GM19397 (cell line): ENCODE measurements around the gene TMED3.
A peak's percentile ranks its signal among the peaks of the same experiment; 100 is the strongest.

Source experiments
- ATAC-seq: cut with Tn5 transposase; IDR thresholded peaks from one replicate; pipeline ENCODE4 v1.9.1; 2021; ENCODE audit warnings: mild to moderate bottlenecking, moderate library complexity; ENCODE audit not compliant: unreplicated experiment

The TMED3 gene

GRCh38 chr15:79310985-79311900 is at the start of gene TMED3:
TSS of gene TMED3 (plus strand) at chr15:79311112. CDS start at chr15:79311250, 138 bp downstream.
- ATAC-seq, result peak; percentile 88

GRCh38 chr15:79261836-79262235 is 49.1 kb upstream of the TMED3 start:
- ATAC-seq, result no peak

DNA sequence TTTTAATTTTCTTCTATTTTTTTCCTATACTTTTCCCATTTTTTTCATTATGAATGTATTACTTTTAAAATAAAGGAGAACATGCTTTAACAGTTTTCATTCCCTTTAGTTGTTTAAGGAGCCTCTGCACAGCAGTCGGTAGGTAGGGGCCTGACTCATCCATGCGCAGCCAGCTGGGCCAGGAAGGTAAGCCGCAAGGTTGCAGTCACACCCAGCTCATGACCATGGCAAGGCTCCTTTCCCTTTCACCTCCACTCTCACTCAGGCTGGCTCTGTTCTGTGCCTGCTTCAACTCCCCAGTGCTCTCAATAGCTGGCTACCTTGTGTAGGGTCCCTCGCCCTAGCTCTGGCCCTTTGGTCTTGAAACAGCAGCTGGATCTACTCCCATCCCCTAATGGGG is 45.7 kb upstream of the TMED3 start:
- no peak for ATAC-seq

GRCh38 chr15:79265987-79266579 is 44.8 kb upstream of the TMED3 start:
- no peak for ATAC-seq

- ATAC-seq, result no peak
Observed at GRCh38 chr15:79282371-79283251, 28.3 kb upstream of the TMED3 start, which contains the start of gene ANKRD34C. TSS of gene ANKRD34C (plus strand) at chr15:79282722. CDS start at chr15:79293285, 10,563 bp downstream.

DNA sequence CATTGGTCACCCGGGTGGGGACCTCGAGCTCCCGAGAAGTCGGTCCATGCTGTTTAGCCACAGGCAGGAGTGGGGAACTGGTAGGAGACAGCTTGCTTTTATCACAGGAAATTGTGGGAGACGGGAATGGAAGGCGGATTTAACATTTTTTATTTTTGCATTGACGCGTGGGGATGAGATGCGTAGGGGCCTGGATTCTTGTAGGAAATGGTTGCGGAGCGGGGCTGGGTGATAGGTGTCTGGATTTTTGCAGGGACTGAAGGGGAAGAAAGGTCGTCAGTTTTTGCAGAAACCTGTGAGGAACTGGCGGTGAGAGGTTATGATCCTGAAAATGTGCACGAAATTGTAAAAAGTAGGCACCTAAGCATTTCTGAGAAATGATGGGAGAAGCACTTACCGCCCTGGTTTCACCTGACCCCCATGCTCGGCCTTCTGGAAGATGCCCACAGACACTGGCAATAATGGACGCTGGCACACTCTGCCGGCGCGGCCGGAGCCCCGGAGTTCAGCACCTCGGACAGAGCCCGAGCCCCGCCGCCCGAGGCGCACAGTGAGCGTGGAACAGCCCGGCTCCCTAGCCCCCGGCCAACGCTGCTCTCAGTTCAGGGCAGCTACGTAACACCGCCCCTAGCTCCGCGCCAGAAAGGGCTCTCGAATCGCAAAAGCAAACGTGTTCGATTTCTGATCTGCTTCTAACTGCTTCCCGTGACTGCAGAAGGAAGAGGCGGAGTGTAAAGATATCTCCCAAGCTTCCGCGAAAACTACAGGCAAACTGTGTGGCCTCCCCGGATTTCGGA is 27.5 kb upstream of the TMED3 start:
- no peak for ATAC-seq

- ATAC-seq, result no peak
Observed at GRCh38 chr15:79290642-79291275, 20.2 kb upstream of the TMED3 start.

DNA sequence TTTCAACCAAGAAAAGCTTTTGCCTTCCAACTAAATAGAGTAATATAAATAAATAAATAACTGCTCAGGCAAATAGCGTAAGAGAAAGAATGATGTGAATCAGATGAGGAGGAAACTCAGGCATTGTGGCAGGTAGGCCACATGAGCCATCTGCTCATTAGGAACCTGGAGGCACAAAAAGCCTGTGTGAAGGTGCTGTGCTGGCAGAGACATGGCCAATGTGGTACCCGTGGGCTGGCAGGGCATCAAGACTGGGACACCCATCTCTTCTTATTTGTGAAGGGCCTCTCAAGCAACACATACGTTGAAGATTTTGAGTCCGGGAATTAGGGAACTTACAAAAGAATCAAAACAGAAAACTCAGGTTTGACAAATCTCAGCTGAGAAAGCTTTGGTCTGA is 18.9 kb upstream of the TMED3 start:
- no peak for ATAC-seq

DNA sequence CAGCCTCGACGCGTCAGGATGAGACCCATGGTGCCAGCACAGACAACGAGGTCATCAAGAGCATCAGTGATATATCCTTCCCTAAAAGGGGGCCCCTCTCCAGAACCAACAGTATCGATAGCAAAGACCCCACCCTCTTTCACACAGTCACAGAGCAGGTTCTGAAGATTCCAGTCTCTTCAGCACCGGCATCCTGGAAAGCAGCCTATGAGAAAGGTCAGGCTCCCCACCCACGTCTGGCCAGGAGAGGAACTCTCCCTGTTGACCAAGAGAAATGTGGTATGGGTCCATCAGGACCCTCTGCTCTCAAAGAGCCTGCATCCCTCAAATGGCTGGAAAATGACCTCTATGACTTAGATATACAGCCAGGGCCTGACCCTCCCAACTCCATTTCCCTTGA is 16.8 kb upstream of the TMED3 start:
- ATAC-seq, result no peak

DNA sequence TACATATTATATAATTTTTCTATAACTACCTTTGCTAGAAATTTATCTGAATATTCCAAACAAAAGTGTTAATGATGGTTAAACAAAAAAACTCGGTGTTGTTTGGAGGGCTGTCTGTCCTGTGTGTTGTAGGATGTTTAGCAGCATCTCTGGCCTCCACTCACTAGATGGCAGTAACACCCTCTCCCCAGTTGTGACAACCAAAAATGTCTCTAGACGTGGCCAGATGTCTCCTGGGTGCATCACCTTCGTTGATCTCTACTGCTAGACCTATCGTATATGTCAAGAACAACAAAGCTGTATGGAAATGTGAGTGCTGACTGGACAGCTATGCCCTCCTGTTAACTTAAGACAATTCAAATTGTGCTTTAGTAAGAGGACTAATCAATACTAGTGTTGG is 14.3 kb upstream of the TMED3 start:
- ATAC-seq, result no peak

GRCh38 chr15:79299126-79299840 is 11.6 kb upstream of the TMED3 start:
- ATAC-seq, result no peak

DNA sequence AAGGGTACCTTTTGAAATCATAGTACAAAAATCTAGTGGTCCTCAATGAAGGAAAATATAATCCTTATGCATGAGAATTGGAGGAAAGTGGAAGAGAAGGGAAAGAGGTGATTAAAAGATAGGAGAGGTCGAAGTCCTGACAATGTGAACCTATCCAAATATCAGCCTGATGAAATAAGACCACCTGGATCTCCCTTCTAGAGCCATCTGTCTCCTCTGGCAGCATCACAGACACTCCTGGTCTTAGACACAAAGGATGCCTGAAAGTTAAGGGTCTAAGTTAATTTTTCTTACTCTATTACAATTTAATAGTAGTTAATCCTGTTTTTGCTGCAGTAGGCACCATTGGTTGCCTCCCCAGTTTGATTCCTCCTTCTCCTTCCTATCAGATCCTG is 11.1 kb upstream of the TMED3 start:
- no peak for ATAC-seq

- no peak for ATAC-seq
Observed at GRCh38 chr15:79307251-79307650, 3.7 kb upstream of the TMED3 start.

DNA sequence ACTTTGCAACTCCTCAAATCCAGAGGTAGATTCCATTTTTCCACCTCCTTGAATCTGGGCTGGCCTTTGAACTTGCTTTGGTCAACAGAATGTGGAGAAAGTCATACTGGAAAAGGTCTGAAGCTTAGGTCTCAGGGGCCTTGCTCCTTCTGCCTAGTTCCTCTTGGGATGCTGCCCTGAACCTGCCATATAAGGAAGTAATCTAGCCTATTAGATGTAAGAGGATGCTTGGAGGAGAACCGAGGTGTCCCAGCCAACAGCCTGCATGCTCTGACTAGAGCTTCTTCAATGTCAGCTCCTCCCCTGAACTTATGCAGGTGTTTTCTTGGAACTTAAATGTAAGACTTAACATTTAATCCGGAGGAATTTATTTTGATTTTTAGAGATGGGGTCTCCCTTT is 2.0 kb upstream of the TMED3 start:
- ATAC-seq, result no peak

DNA sequence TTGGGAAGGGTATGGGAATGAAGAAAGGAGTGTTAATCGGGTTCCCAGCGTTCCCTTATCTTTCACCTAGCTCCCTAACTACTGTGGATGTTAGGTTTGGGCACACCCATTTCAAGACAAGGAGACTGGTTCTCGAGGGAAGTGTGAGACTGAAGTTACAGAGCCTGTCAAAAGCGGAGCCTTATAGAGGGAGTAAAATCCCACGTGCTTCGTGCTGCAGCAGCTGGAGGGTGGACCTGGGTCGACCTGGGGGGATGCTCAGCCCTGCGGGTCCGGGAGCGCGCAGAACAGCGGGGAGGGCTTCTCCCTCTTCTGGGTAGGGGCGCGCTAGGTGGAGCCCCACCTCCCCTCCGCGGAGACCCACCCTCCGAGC is 314 bp upstream of the TMED3 start:
- no peak for ATAC-seq

GRCh38 chr15:79311901-79312553 is 1.1 kb downstream of the TMED3 start:
- ATAC-seq, result no peak

DNA sequence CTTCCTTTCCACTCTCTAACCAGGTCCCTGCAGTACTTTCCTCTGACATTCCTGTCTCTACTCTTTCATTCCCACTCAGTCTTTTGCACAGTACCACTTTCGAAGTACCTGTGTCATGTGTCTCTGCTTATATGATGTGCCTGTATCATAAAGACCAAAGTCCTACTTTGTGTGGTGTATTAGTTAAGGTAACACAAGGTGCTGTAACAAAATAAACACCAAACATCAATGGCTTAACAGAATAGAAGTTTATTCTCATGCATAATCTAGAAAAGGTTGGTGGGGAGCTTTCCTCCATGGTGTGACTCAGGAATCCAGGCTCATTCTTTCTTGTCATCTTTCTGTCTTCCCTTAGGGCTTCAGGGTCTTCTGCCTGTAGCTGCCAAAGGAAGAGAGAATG is 3.3 kb downstream of the TMED3 start:
- ATAC-seq, result no peak

DNA sequence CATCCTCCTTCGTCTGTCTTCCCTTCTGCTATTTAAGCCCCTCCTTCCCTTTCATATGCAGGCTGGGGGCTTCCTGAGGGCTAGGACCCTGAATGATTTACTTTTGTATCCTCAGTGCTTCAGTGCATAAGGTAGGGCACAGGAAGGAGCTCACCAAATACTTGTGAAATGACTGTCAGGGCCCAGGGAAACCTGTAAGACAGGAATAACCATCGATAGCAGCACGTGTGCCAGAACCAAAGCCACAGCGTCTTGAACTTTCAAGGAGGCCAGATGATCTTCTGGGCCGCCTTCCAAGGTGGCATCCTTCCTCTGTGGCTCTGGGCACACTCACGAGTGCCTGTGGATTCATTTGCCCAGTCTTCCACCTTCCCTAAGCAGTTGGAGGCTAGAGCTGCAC is 3.9 kb downstream of the TMED3 start:
- ATAC-seq, result no peak
